Activated CD8-positive, alpha-beta memory T cell treated with anti-CD3 and anti-CD28 coated beads for 4 hours (primary cell): ENCODE results near the gene PRIM1.
"Not testable (repeated sequence)": the region's sequence is repeated elsewhere in the genome, so short reads cannot be mapped to it uniquely, and the experiment has no call there.

Source experiments
- DNase-seq, 2 donors: peaks; one replicate each; pipeline ENCODE4 v3.0.0-alpha.2; 2020; ENCODE audit warnings: low read depth in 2 of 2

The PRIM1 gene

GRCh38 chr12:56716933-56717880, 34.9 kb downstream of the PRIM1 start:
- DNase-seq, result no peak

- no peak for DNase-seq
Observed at GRCh38 chr12:56716458-56716857, 35.7 kb downstream of the PRIM1 start.

- no peak for DNase-seq
Observed at GRCh38 chr12:56715798-56716197, 36.3 kb downstream of the PRIM1 start.

GRCh38 chr12:56714431-56714929, 37.6 kb downstream of the PRIM1 start:
- DNase-seq, result no peak

GRCh38 chr12:56713345-56713744, 38.8 kb downstream of the PRIM1 start:
- DNase-seq, result no peak

GRCh38 chr12:56709759-56710376, 42.3 kb downstream of the PRIM1 start:
- no peak for DNase-seq

- not testable (repeated sequence) for DNase-seq
Observed at GRCh38 chr12:56704522-56704921, 47.6 kb downstream of the PRIM1 start.

- no peak for DNase-seq
Observed at GRCh38 chr12:56699020-56699661, 53.0 kb downstream of the PRIM1 start.

- DNase-seq, result no peak
Observed at GRCh38 chr12:56695327-56696101, 56.6 kb downstream of the PRIM1 start.

- no peak for DNase-seq
Observed at GRCh38 chr12:56694161-56694560, 58.0 kb downstream of the PRIM1 start.

GRCh38 chr12:56688846-56689109, 63.3 kb downstream of the PRIM1 start:
- no peak for DNase-seq

GRCh38 chr12:56688129-56688845, 63.8 kb downstream of the PRIM1 start, which contains the start of gene PTGES3:
PTGES3 (minus strand) TSS chr12:56688284; CDS start chr12:56687999, 285 bp downstream.
- peak; percentile 92 to 96 for DNase-seq

GRCh38 chr12:56687223-56688128, 64.6 kb downstream of the PRIM1 start:
- DNase-seq, result peak; percentile 35 to 38

- no peak for DNase-seq
Observed at GRCh38 chr12:56684745-56685359, 67.3 kb downstream of the PRIM1 start.

GRCh38 chr12:56682323-56682722, 69.8 kb downstream of the PRIM1 start:
- DNase-seq, result no peak
